GM23338 (cell line): ENCODE data around the gene WNT8B. TPM values are rescaled to one million over a fixed set of nuclear protein-coding genes. Genes with fewer than 3 reads are reported as not detected.

Source experiments
- ATAC-seq: fragments of 200-7000 bp; cut with Tn5 transposase; 3 replicates; pipeline ENCODE4 v1.9.1; 2020
- DNase-seq: peaks from one replicate; pipeline ENCODE4 v3.0.0-alpha.2; 2015; ENCODE audit warnings: low spot score
- H2AFZ ChIP-seq: fragments of 200-600 bp; sonication (generic); 2 replicates; pipeline ENCODE4 v1.8.0; 2016; ENCODE audit warnings: antibody characterized with exemption, mild to moderate bottlenecking, moderate library complexity
- H3F3A ChIP-seq: fragments of 200-600 bp; sonication (generic); replicated peaks from 2 replicates; pipeline ENCODE4 v1.8.0; 2017; ENCODE audit warnings: antibody characterized with exemption, mixed run types, low read depth
- H3K27ac ChIP-seq: fragments of 200-600 bp; sonication (generic); 2 replicates; pipeline ENCODE4 v1.6.1; 2016; ENCODE audit warnings: low read depth
- H3K27me3 ChIP-seq: fragments of 200-600 bp; sonication (generic); 2 replicates; pipeline ENCODE4 v1.8.0; 2016; ENCODE audit warnings: mild to moderate bottlenecking, mixed run types, moderate library complexity; ENCODE audit not compliant: insufficient read depth
- H3K36me3 ChIP-seq: fragments of 200-600 bp; sonication (generic); 2 replicates; pipeline ENCODE4 v1.8.0; 2016; ENCODE audit warnings: mild to moderate bottlenecking; ENCODE audit not compliant: insufficient read depth
- H3K4me1 ChIP-seq: fragments of 200-600 bp; sonication (generic); 2 replicates; pipeline ENCODE4 v1.8.0; 2016; ENCODE audit warnings: mild to moderate bottlenecking, moderate library complexity; ENCODE audit not compliant: insufficient read depth
- H3K4me2 ChIP-seq: fragments of 200-600 bp; sonication (generic); 2 replicates; pipeline ENCODE4 v1.7.1; 2017; ENCODE audit warnings: mixed run types
- H3K4me3 ChIP-seq: fragments of 200-600 bp; sonication (generic); 2 replicates; pipeline ENCODE4 v1.6.1; 2016; ENCODE audit warnings: mixed run types
- H3K79me2 ChIP-seq: fragments of 200-600 bp; sonication (generic); replicated peaks from 2 replicates; pipeline ENCODE4 v1.8.0; 2017; ENCODE audit warnings: mild to moderate bottlenecking; ENCODE audit not compliant: insufficient read depth
- H3K9me2 ChIP-seq: fragments of 200-600 bp; sonication (generic); 2 replicates; pipeline ENCODE4 v1.8.0; 2017; ENCODE audit not compliant: insufficient read depth
- H4K20me1 ChIP-seq: fragments of 200-600 bp; sonication (generic); replicated peaks from 2 replicates; pipeline ENCODE4 v1.8.0; 2017; ENCODE audit warnings: mild to moderate bottlenecking; ENCODE audit not compliant: insufficient read depth
- H3K27ac Mint-ChIP-seq: 2 replicates; pipeline ENCODE4 v1.8.0; 2020; ENCODE audit warnings: inconsistent platforms, mild to moderate bottlenecking, moderate library complexity, mixed read lengths
- H3K27me3 Mint-ChIP-seq: 3 replicates; pipeline ENCODE4 v1.8.0; 2022; ENCODE audit warnings: low read depth, mild to moderate bottlenecking, moderate library complexity, mixed read lengths, inconsistent platforms; ENCODE audit not compliant: insufficient read depth, poor library complexity
- H3K36me3 Mint-ChIP-seq: 3 replicates; pipeline ENCODE4 v1.8.0; 2021; ENCODE audit warnings: low read depth, mild to moderate bottlenecking, inconsistent platforms, moderate library complexity, mixed read lengths
- H3K4me1 Mint-ChIP-seq: 3 replicates; pipeline ENCODE4 v1.8.0; 2020; ENCODE audit warnings: mild to moderate bottlenecking, inconsistent platforms, mixed read lengths
- H3K4me3 Mint-ChIP-seq: 3 replicates; pipeline ENCODE4 v1.8.0; 2021; ENCODE audit warnings: moderate library complexity, mild to moderate bottlenecking, inconsistent platforms, mixed read lengths
- H3K9me3 Mint-ChIP-seq: 3 replicates; pipeline ENCODE4 v1.8.0; 2020; ENCODE audit warnings: moderate library complexity, mild to moderate bottlenecking, inconsistent platforms, mixed read lengths
- CREB1 ChIP-seq: fragments of 250-450 bp; sonication (Bioruptor Pico); IDR thresholded peaks from 2 replicates; pipeline ENCODE4 v1.5.0; 2020; ENCODE audit warnings: low read depth, mild to moderate bottlenecking, moderate library complexity
- ETS1 ChIP-seq: IDR thresholded peaks from 2 replicates; pipeline ENCODE4 v1.6.1; 2016; ENCODE audit warnings: antibody characterized with exemption
- EZH2 ChIP-seq: fragments of 200-600 bp; sonication (generic); IDR thresholded peaks from one replicate; pipeline ENCODE4 v1.8.0; 2017; ENCODE audit warnings: antibody characterized with exemption, mild to moderate bottlenecking, low read depth; ENCODE audit not compliant: unreplicated experiment
- NANOG ChIP-seq: IDR thresholded peaks from 2 replicates; pipeline ENCODE4 v1.6.1; 2016; ENCODE audit warnings: antibody characterized with exemption, borderline replicate concordance
- POLR2AphosphoS5 ChIP-seq: IDR thresholded peaks from 2 replicates; pipeline ENCODE4 v1.6.1; 2016; ENCODE audit warnings: antibody characterized with exemption, low read depth
- REST ChIP-seq: IDR thresholded peaks from one replicate; pipeline ENCODE4 v1.6.1; 2018; ENCODE audit warnings: antibody characterized with exemption; ENCODE audit not compliant: unreplicated experiment
- STAT1 ChIP-seq: IDR thresholded peaks from one replicate; pipeline ENCODE4 v1.6.1; 2016; ENCODE audit warnings: antibody characterized with exemption; ENCODE audit not compliant: unreplicated experiment
- ZNF114 ChIP-seq: fragments of 250-450 bp; sonication (Bioruptor Pico); IDR thresholded peaks from 2 replicates; pipeline ENCODE4 v1.5.0; 2020; ENCODE audit warnings: mild to moderate bottlenecking, moderate library complexity
- ZNF462 ChIP-seq: fragments of 250-450 bp; sonication (Bioruptor Pico); IDR thresholded peaks from 2 replicates; pipeline ENCODE4 v1.5.0; 2020; ENCODE audit warnings: mild to moderate bottlenecking, moderate library complexity
- polyA plus RNA-seq: library from polyadenylated mRNA; unstranded; fragments of >200 nt; fragmentation: Nextera tagmentation; extraction: Ambion mirVana; gene quantifications from 2 replicates; pipeline ENCODE4 v1.2.1, GENCODE V29; 2016
- total RNA-seq: library from RNA; depleted of rRNA; stranded (reverse); fragments of >200 nt; shearing (Covaris generic); gene quantifications from 2 replicates; pipeline ENCODE4 v1.2.3, GENCODE V29; 2014

WNT8B gene
- total and polyA plus RNA-seq, 2 experiments from 2014 or later = 0.74 to 1.3 TPM

GRCh38 chr10:100477970-100478369 lies 15.2 kb downstream of the WNT8B start (continued):
- TF ChIP-seq REST (no peak), EZH2 (no peak), CREB1 (CRISPR knock-in tag) (no peak)

GRCh38 chr10:100479037-100479436 lies 16.2 kb downstream of the WNT8B start:
- Histone ChIP-seq H3K36me3 (peaks cover 3% of the 10 kb centered on the region; the same call in 1 of the 2 replicates), H3K4me1 (peaks cover 11% of the 10 kb centered on the region), H3K4me3 (no peak overlapping the region), H3F3A (no peaks in the 10 kb centered on the region), H2AFZ (no peak overlapping the region), H3K27me3 (peaks cover 59% of the 10 kb centered on the region), H3K27ac (no peak overlapping the region), H4K20me1 (0 out of 2 replicates have a peak, but pooled peaks cover 8% of the 10 kb centered on the region), H3K4me2 (no peak overlapping the region), H3K79me2 (no peaks in the 10 kb centered on the region), H3K9me2 (no peaks in the 10 kb centered on the region)
- H3K27ac Mint-ChIP-seq = no peak overlapping the region
- DNase-seq (no peak), ATAC-seq (no peak)
- H3K36me3 Mint-ChIP-seq = no peaks in the 10 kb centered on the region; the same call in 2 of the 3 replicates
- no peaks in the 10 kb centered on the region; the same call in 2 of the 3 replicates for H3K9me3 Mint-ChIP-seq
- H3K27me3 Mint-ChIP-seq = peaks cover 62% of the 10 kb centered on the region
- H3K4me1 Mint-ChIP-seq = peaks cover 11% of the 10 kb centered on the region
- H3K4me3 Mint-ChIP-seq = no peak overlapping the region
- TF ChIP-seq ZNF462 (no peak), REST (no peak), ZNF114 (no peak), EZH2 (no peak), POLR2AphosphoS5 (no peak), STAT1 (no peak), NANOG (no peak), ETS1 (no peak)
